H1 (cell line): Measurements from ENCODE around the gene U2SURP.

Source experiments
- CBX5 ChIP-seq: fragments of 300-800, 300-1000 bp; sonication (generic); IDR thresholded peaks from 2 replicates; pipeline ENCODE4 v1.7.1; 2016; ENCODE audit warnings: antibody characterized with exemption, low read length, low read depth
- EGR1 ChIP-seq: IDR thresholded peaks from 2 replicates; pipeline ENCODE4 v1.6.1; 2011; ENCODE audit warnings: low read depth, low read length, borderline replicate concordance
- ZNF274 ChIP-seq: IDR thresholded peaks from 2 replicates; pipeline ENCODE4 v1.7.0; 2012; ENCODE audit warnings: low read length, borderline replicate concordance; ENCODE audit errors: extremely low read depth

GRCh38 chr3:143011705-143012104 lies 10.3 kb downstream of the U2SURP start:
- TF ChIP-seq EGR1 (no peak), CBX5 (no peak), ZNF274 (no peak)
